GM23248 (cell line): Measurements from ENCODE around the gene AKR1B15.

Source experiments
- EZH2 ChIP-seq: fragments of 200-600 bp; sonication (generic); IDR thresholded peaks from 2 replicates; pipeline ENCODE4 v1.6.1; 2018; ENCODE audit warnings: antibody characterized with exemption, mild to moderate bottlenecking; ENCODE audit not compliant: insufficient read depth, poor library complexity, severe bottlenecking
- EZH2phosphoT487 ChIP-seq: fragments of 200-600 bp; sonication (generic); IDR thresholded peaks from 2 replicates; pipeline ENCODE4 v1.6.1; 2018; ENCODE audit warnings: antibody characterized with exemption, moderate library complexity, mild to moderate bottlenecking, low read depth; ENCODE audit not compliant: insufficient read depth

GRCh38 chr7:134599371-134599770 is 50.5 kb downstream of the AKR1B15 start:
- no peak for TF ChIP-seq EZH2phosphoT487
- TF ChIP-seq EZH2, result no peak
